Thymus (tissue), 11 donors: ENCODE measurements around the gene KCNIP4. TPM values are rescaled to one million over a fixed set of nuclear protein-coding genes. Genes with fewer than 3 reads are reported as not detected.

Experiments
- DNase-seq, 9 donors: peaks; one replicate each; pipeline ENCODE4 v3.0.0-alpha.2; 2013; ENCODE audit warnings: low spot score in 9 of 9, low read depth in 6 of 9, missing footprints in 1 of 9
- H3K27ac ChIP-seq, 2 donors: one replicate each; pipeline ENCODE4 v1.5.1; 2013; ENCODE audit warnings: control low read depth in 1 of 2, low read depth in 1 of 2, low read length in 1 of 2, mild to moderate bottlenecking in 1 of 2, moderate library complexity in 1 of 2
- H3K27me3 ChIP-seq, 2 donors: one replicate each; pipeline ENCODE4 v1.5.1; 2013; ENCODE audit warnings: low read length in 1 of 2; ENCODE audit not compliant: control insufficient read depth in 2 of 2, insufficient read depth in 1 of 2
- H3K36me3 ChIP-seq, 2 donors: one replicate each; pipeline ENCODE4 v1.5.1; 2013; ENCODE audit warnings: low read length in 1 of 2, mild to moderate bottlenecking in 1 of 2, moderate library complexity in 1 of 2; ENCODE audit not compliant: control insufficient read depth in 2 of 2, insufficient read depth in 2 of 2
- H3K4me1 ChIP-seq, 2 donors: one replicate each; pipeline ENCODE4 v1.5.1; 2013; ENCODE audit warnings: low read length in 2 of 2; ENCODE audit not compliant: control insufficient read depth in 2 of 2, insufficient read depth in 2 of 2
- H3K4me3 ChIP-seq, 2 donors: one replicate each; pipeline ENCODE4 v1.5.1; 2013; ENCODE audit warnings: low read length in 2 of 2, control low read depth in 1 of 2, mild to moderate bottlenecking in 1 of 2
- H3K9me3 ChIP-seq, 2 donors: one replicate each; pipeline ENCODE4 v1.5.1; 2013; ENCODE audit warnings: low read length in 1 of 2, mild to moderate bottlenecking in 1 of 2; ENCODE audit not compliant: control insufficient read depth in 2 of 2, insufficient read depth in 1 of 2
- WGBS: extraction: QIAGEN DNeasy Blood & Tissue Kit; methylation state at CpG from one replicate; pipeline ENCODE4 v1.1.7; 2013; 5-methylcytosine and 5-hydroxymethylcytosine counted together
- polyA plus RNA-seq: library from polyadenylated mRNA; stranded (reverse); fragments of 200-250 nt; gene quantifications from one replicate; pipeline ENCODE4 v1.2.3, GENCODE V29; 2013
- total RNA-seq: library from RNA; stranded (reverse); fragments of 120-200 nt; gene quantifications from one replicate; pipeline ENCODE4 v1.2.4, GENCODE V29; 2013
- donor health status: healthy.

KCNIP4 gene
- total and polyA plus RNA-seq, 2 donors: 0.07 TPM; not detected in 1

- H3K27me3 ChIP-seq: peaks cover 0 to 2% of the 10 kb centered on the region in 2 donors
- H3K9me3 ChIP-seq: peaks cover 0 to 8% of the 10 kb centered on the region in 2 donors
- no peak for DNase-seq
- H3K36me3 ChIP-seq: no peaks in the 10 kb centered on the region
- H3K27ac ChIP-seq: no peak overlapping the region
- no peak overlapping the region for H3K4me3 ChIP-seq
- no peaks in the 10 kb centered on the region for H3K4me1 ChIP-seq
- WGBS: 90% methylated on average over 2 of the region's 2 CpGs
Observed at GRCh38 chr4:20987191-20987590, 961.4 kb downstream of the KCNIP4 start.

GRCh38 chr4:20984576-20984836 lies 964.1 kb downstream of the KCNIP4 start:
- Histone ChIP-seq H3K9me3 (peaks cover 0 to under 1% of the 10 kb centered on the region in 2 donors), H3K27me3 (peaks cover 0 to 2% of the 10 kb centered on the region in 2 donors), H3K27ac (no peak overlapping the region), H3K4me1 (no peaks in the 10 kb centered on the region), H3K36me3 (no peaks in the 10 kb centered on the region), H3K4me3 (no peak overlapping the region)
- DNase-seq: no peak
- WGBS: 87% methylated on average over 13 of the region's 13 CpGs

- Histone ChIP-seq H3K9me3 (no peaks in the 10 kb centered on the region), H3K27ac (no peak overlapping the region), H3K36me3 (no peaks in the 10 kb centered on the region), H3K27me3 (peaks cover 0 to 2% of the 10 kb centered on the region in 2 donors), H3K4me3 (no peak overlapping the region), H3K4me1 (no peaks in the 10 kb centered on the region)
- 16% methylated on average over 31 of the region's 31 CpGs for WGBS
- DNase-seq: no peak
Observed at GRCh38 chr4:20983763-20984575, 964.6 kb downstream of the KCNIP4 start.

- Histone ChIP-seq H3K4me3 (no peak overlapping the region), H3K27ac (no peak overlapping the region), H3K4me1 (no peaks in the 10 kb centered on the region), H3K27me3 (peaks cover 0 to 2% of the 10 kb centered on the region in 2 donors), H3K9me3 (no peaks in the 10 kb centered on the region), H3K36me3 (no peaks in the 10 kb centered on the region)
- WGBS: 91% methylated on average over 3 of the region's 3 CpGs
- DNase-seq: no peak
Observed at GRCh38 chr4:20982544-20982943, 966.0 kb downstream of the KCNIP4 start.

- Histone ChIP-seq H3K4me1 (no peaks in the 10 kb centered on the region), H3K27ac (no peak overlapping the region)
- WGBS: 72% methylated on average over 6 of the region's 6 CpGs
Observed at GRCh38 chr4:20960291-20960690, 988.3 kb downstream of the KCNIP4 start.

GRCh38 chr4:20954541-20954940 lies 994.0 kb downstream of the KCNIP4 start:
- Histone ChIP-seq H3K9me3 (no peaks in the 10 kb centered on the region), H3K27me3 (no peaks in the 10 kb centered on the region), H3K4me1 (no peaks in the 10 kb centered on the region), H3K4me3 (no peak overlapping the region), H3K27ac (no peak overlapping the region), H3K36me3 (no peaks in the 10 kb centered on the region)
- DNase-seq: no peak
- 88% methylated on average over 5 of the region's 5 CpGs for WGBS

More at GRCh38 chr4:20960291-20960690, 988.3 kb downstream of the KCNIP4 start:
- no peaks in the 10 kb centered on the region for H3K9me3 ChIP-seq
- no peak for DNase-seq
- H3K36me3 ChIP-seq: no peaks in the 10 kb centered on the region
- no peak overlapping the region for H3K4me3 ChIP-seq
- no peaks in the 10 kb centered on the region for H3K27me3 ChIP-seq

GRCh38 chr4:20944961-20945360 lies 1003.6 kb downstream of the KCNIP4 start:
- Histone ChIP-seq H3K27me3 (no peaks in the 10 kb centered on the region), H3K27ac (no peak overlapping the region), H3K36me3 (no peaks in the 10 kb centered on the region), H3K4me1 (no peaks in the 10 kb centered on the region), H3K4me3 (no peak overlapping the region), H3K9me3 (no peaks in the 10 kb centered on the region)
- DNase-seq: no peak

GRCh38 chr4:20944451-20944850 lies 1004.1 kb downstream of the KCNIP4 start:
- Histone ChIP-seq H3K27ac (no peak overlapping the region), H3K9me3 (no peaks in the 10 kb centered on the region), H3K36me3 (no peaks in the 10 kb centered on the region), H3K27me3 (no peaks in the 10 kb centered on the region), H3K4me3 (no peak overlapping the region), H3K4me1 (no peaks in the 10 kb centered on the region)
- WGBS: 97% methylated on average over 3 of the region's 3 CpGs
- no peak for DNase-seq

- H3K36me3 ChIP-seq: no peaks in the 10 kb centered on the region
- no peaks in the 10 kb centered on the region for H3K27me3 ChIP-seq
- H3K4me1 ChIP-seq: no peaks in the 10 kb centered on the region
- no peak overlapping the region for H3K4me3 ChIP-seq
- H3K9me3 ChIP-seq: no peaks in the 10 kb centered on the region
- no peak overlapping the region for H3K27ac ChIP-seq
- 93% methylated on average over 2 of the region's 2 CpGs for WGBS
- no peak for DNase-seq
Observed at GRCh38 chr4:20938204-20938603, 1010.4 kb downstream of the KCNIP4 start.
